GM23338 (cell line): ENCODE measurements around the gene IRS1. TPM values are rescaled to one million over a fixed set of nuclear protein-coding genes. Genes with fewer than 3 reads are reported as not detected.

Experiments
- ATAC-seq: fragments of 200-7000 bp; cut with Tn5 transposase; 3 replicates; pipeline ENCODE4 v1.9.1; 2020
- DNase-seq: peaks from one replicate; pipeline ENCODE4 v3.0.0-alpha.2; 2015; ENCODE audit warnings: low spot score
- H2AFZ ChIP-seq: fragments of 200-600 bp; sonication (generic); 2 replicates; pipeline ENCODE4 v1.8.0; 2016; ENCODE audit warnings: antibody characterized with exemption, mild to moderate bottlenecking, moderate library complexity
- H3F3A ChIP-seq: fragments of 200-600 bp; sonication (generic); replicated peaks from 2 replicates; pipeline ENCODE4 v1.8.0; 2017; ENCODE audit warnings: antibody characterized with exemption, mixed run types, low read depth
- H3K27ac ChIP-seq: fragments of 200-600 bp; sonication (generic); 2 replicates; pipeline ENCODE4 v1.6.1; 2016; ENCODE audit warnings: low read depth
- H3K27me3 ChIP-seq: fragments of 200-600 bp; sonication (generic); 2 replicates; pipeline ENCODE4 v1.8.0; 2016; ENCODE audit warnings: mild to moderate bottlenecking, mixed run types, moderate library complexity; ENCODE audit not compliant: insufficient read depth
- H3K36me3 ChIP-seq: fragments of 200-600 bp; sonication (generic); 2 replicates; pipeline ENCODE4 v1.8.0; 2016; ENCODE audit warnings: mild to moderate bottlenecking; ENCODE audit not compliant: insufficient read depth
- H3K4me1 ChIP-seq: fragments of 200-600 bp; sonication (generic); 2 replicates; pipeline ENCODE4 v1.8.0; 2016; ENCODE audit warnings: mild to moderate bottlenecking, moderate library complexity; ENCODE audit not compliant: insufficient read depth
- H3K4me2 ChIP-seq: fragments of 200-600 bp; sonication (generic); 2 replicates; pipeline ENCODE4 v1.7.1; 2017; ENCODE audit warnings: mixed run types
- H3K4me3 ChIP-seq: fragments of 200-600 bp; sonication (generic); 2 replicates; pipeline ENCODE4 v1.6.1; 2016; ENCODE audit warnings: mixed run types
- H3K79me2 ChIP-seq: fragments of 200-600 bp; sonication (generic); replicated peaks from 2 replicates; pipeline ENCODE4 v1.8.0; 2017; ENCODE audit warnings: mild to moderate bottlenecking; ENCODE audit not compliant: insufficient read depth
- H3K9me2 ChIP-seq: fragments of 200-600 bp; sonication (generic); 2 replicates; pipeline ENCODE4 v1.8.0; 2017; ENCODE audit not compliant: insufficient read depth
- H4K20me1 ChIP-seq: fragments of 200-600 bp; sonication (generic); replicated peaks from 2 replicates; pipeline ENCODE4 v1.8.0; 2017; ENCODE audit warnings: mild to moderate bottlenecking; ENCODE audit not compliant: insufficient read depth
- H3K27ac Mint-ChIP-seq: 2 replicates; pipeline ENCODE4 v1.8.0; 2020; ENCODE audit warnings: inconsistent platforms, mild to moderate bottlenecking, moderate library complexity, mixed read lengths
- H3K27me3 Mint-ChIP-seq: 3 replicates; pipeline ENCODE4 v1.8.0; 2022; ENCODE audit warnings: low read depth, mild to moderate bottlenecking, moderate library complexity, mixed read lengths, inconsistent platforms; ENCODE audit not compliant: insufficient read depth, poor library complexity
- H3K36me3 Mint-ChIP-seq: 3 replicates; pipeline ENCODE4 v1.8.0; 2021; ENCODE audit warnings: low read depth, mild to moderate bottlenecking, inconsistent platforms, moderate library complexity, mixed read lengths
- H3K4me1 Mint-ChIP-seq: 3 replicates; pipeline ENCODE4 v1.8.0; 2020; ENCODE audit warnings: mild to moderate bottlenecking, inconsistent platforms, mixed read lengths
- H3K4me3 Mint-ChIP-seq: 3 replicates; pipeline ENCODE4 v1.8.0; 2021; ENCODE audit warnings: moderate library complexity, mild to moderate bottlenecking, inconsistent platforms, mixed read lengths
- H3K9me3 Mint-ChIP-seq: 3 replicates; pipeline ENCODE4 v1.8.0; 2020; ENCODE audit warnings: moderate library complexity, mild to moderate bottlenecking, inconsistent platforms, mixed read lengths
- CREB1 ChIP-seq: fragments of 250-450 bp; sonication (Bioruptor Pico); IDR thresholded peaks from 2 replicates; pipeline ENCODE4 v1.5.0; 2020; ENCODE audit warnings: low read depth, mild to moderate bottlenecking, moderate library complexity
- EZH2 ChIP-seq: fragments of 200-600 bp; sonication (generic); IDR thresholded peaks from one replicate; pipeline ENCODE4 v1.8.0; 2017; ENCODE audit warnings: antibody characterized with exemption, mild to moderate bottlenecking, low read depth; ENCODE audit not compliant: unreplicated experiment
- EZH2phosphoT487 ChIP-seq: fragments of 200-600 bp; sonication (generic); IDR thresholded peaks from one replicate; pipeline ENCODE4 v1.8.1; 2018; ENCODE audit warnings: antibody characterized with exemption; ENCODE audit not compliant: unreplicated experiment
- JUNB ChIP-seq: IDR thresholded peaks from one replicate; pipeline ENCODE4 v1.6.1; 2016; ENCODE audit warnings: antibody characterized with exemption; ENCODE audit not compliant: unreplicated experiment
- NANOG ChIP-seq: IDR thresholded peaks from 2 replicates; pipeline ENCODE4 v1.6.1; 2016; ENCODE audit warnings: antibody characterized with exemption, borderline replicate concordance
- POLR2AphosphoS5 ChIP-seq: IDR thresholded peaks from 2 replicates; pipeline ENCODE4 v1.6.1; 2016; ENCODE audit warnings: antibody characterized with exemption, low read depth
- STAT1 ChIP-seq: IDR thresholded peaks from one replicate; pipeline ENCODE4 v1.6.1; 2016; ENCODE audit warnings: antibody characterized with exemption; ENCODE audit not compliant: unreplicated experiment
- ZNF114 ChIP-seq: fragments of 250-450 bp; sonication (Bioruptor Pico); IDR thresholded peaks from 2 replicates; pipeline ENCODE4 v1.5.0; 2020; ENCODE audit warnings: mild to moderate bottlenecking, moderate library complexity
- ZNF331 ChIP-seq: fragments of 250-450 bp; sonication (Bioruptor Pico); IDR thresholded peaks from 2 replicates; pipeline ENCODE4 v1.5.0; 2020; ENCODE audit warnings: low read depth, mild to moderate bottlenecking, moderate library complexity
- polyA plus RNA-seq: library from polyadenylated mRNA; unstranded; fragments of >200 nt; fragmentation: Nextera tagmentation; extraction: Ambion mirVana; gene quantifications from 2 replicates; pipeline ENCODE4 v1.2.1, GENCODE V29; 2016
- total RNA-seq: library from RNA; depleted of rRNA; stranded (reverse); fragments of >200 nt; shearing (Covaris generic); gene quantifications from 2 replicates; pipeline ENCODE4 v1.2.3, GENCODE V29; 2014
- TF ChIP-seq, protein P1 (sequence below), 2 experiments: fragments of 200-600 bp in 1 of 2; sonication (generic) in 1 of 2; conservative IDR thresholded peaks; 2 replicates each; pipeline versions ENCODE4 v1.5.1 to v1.6.1; 2016 to 2017; ENCODE audit warnings: antibody characterized with exemption in 2 of 2, low read depth in 2 of 2, mild to moderate bottlenecking in 2 of 2, moderate library complexity in 1 of 2
- TF ChIP-seq, protein P2 (sequence below): IDR thresholded peaks from 2 replicates; pipeline ENCODE4 v1.6.1; 2016; ENCODE audit warnings: antibody characterized with exemption
- TF ChIP-seq, protein P3 (sequence below): IDR thresholded peaks from one replicate; pipeline ENCODE4 v1.6.1; 2018; ENCODE audit warnings: antibody characterized with exemption; ENCODE audit not compliant: unreplicated experiment
- TF ChIP-seq, protein P4 (sequence below): fragments of 250-450 bp; sonication (Bioruptor Pico); IDR thresholded peaks from 2 replicates; pipeline ENCODE4 v1.5.0; 2020; ENCODE audit warnings: mild to moderate bottlenecking, moderate library complexity

The IRS1 gene
- total and polyA plus RNA-seq, 2 experiments from 2014 or later: 6.9 to 26.2 TPM

DNA sequence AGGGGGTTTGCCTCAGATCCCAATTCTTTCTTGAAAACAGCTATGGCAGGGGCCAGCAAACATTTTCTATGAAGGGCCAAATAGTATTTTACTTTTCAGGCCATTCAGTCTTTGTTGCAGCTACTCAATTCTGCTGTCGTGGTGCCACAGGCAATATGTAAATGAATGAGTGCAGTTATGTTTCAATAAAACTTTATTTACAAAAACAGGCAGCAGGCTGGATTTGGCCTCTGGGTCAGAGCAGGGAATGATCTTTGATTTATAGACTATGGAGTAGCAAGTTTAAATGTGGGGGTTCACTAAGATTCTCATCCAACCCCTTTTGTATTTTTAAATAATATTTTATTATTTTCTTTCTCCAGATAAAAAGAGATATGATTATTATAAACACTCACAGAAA is 72.4 kb downstream of the IRS1 start:
- Mint-ChIP-seq H3K27me3 (no peaks in the 10 kb centered on the region), H3K36me3 (no peaks in the 10 kb centered on the region), H3K9me3 (no peaks in the 10 kb centered on the region; the same call in 2 of the 3 replicates), H3K4me3 (no peak overlapping the region), H3K4me1 (peaks cover 13% of the 10 kb centered on the region), H3K27ac (no peak overlapping the region)
- Histone ChIP-seq H3K27ac (no peak overlapping the region), H3K4me2 (no peak overlapping the region), H3K4me3 (no peak overlapping the region), H2AFZ (no peak overlapping the region), H3K9me2 (no peaks in the 10 kb centered on the region), H4K20me1 (no peaks in the 10 kb centered on the region), H3F3A (no peaks in the 10 kb centered on the region), H3K36me3 (no peaks in the 10 kb centered on the region), H3K27me3 (no peaks in the 10 kb centered on the region), H3K79me2 (no peaks in the 10 kb centered on the region), H3K4me1 (0 out of 2 replicates have a peak, but pooled peaks cover 3% of the 10 kb centered on the region)
- no peak for ATAC-seq
- TF ChIP-seq STAT1 (no peak), EZH2phosphoT487 (no peak), EZH2 (no peak), ZNF331 (CRISPR knock-in tag) (no peak), JUNB (no peak), POLR2AphosphoS5 (no peak), NANOG (no peak), ZNF114 (CRISPR knock-in tag) (no peak), CREB1 (CRISPR knock-in tag) (no peak)
- TF ChIP-seq, protein P1, sequence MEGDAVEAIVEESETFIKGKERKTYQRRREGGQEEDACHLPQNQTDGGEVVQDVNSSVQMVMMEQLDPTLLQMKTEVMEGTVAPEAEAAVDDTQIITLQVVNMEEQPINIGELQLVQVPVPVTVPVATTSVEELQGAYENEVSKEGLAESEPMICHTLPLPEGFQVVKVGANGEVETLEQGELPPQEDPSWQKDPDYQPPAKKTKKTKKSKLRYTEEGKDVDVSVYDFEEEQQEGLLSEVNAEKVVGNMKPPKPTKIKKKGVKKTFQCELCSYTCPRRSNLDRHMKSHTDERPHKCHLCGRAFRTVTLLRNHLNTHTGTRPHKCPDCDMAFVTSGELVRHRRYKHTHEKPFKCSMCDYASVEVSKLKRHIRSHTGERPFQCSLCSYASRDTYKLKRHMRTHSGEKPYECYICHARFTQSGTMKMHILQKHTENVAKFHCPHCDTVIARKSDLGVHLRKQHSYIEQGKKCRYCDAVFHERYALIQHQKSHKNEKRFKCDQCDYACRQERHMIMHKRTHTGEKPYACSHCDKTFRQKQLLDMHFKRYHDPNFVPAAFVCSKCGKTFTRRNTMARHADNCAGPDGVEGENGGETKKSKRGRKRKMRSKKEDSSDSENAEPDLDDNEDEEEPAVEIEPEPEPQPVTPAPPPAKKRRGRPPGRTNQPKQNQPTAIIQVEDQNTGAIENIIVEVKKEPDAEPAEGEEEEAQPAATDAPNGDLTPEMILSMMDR (conservative IDR thresholded peaks at IDR 0.05; ENCODE audit: low read depth in 2 of 2): no peak
- TF ChIP-seq, protein P2, sequence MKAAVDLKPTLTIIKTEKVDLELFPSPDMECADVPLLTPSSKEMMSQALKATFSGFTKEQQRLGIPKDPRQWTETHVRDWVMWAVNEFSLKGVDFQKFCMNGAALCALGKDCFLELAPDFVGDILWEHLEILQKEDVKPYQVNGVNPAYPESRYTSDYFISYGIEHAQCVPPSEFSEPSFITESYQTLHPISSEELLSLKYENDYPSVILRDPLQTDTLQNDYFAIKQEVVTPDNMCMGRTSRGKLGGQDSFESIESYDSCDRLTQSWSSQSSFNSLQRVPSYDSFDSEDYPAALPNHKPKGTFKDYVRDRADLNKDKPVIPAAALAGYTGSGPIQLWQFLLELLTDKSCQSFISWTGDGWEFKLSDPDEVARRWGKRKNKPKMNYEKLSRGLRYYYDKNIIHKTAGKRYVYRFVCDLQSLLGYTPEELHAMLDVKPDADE: no peak
- TF ChIP-seq, protein P3, sequence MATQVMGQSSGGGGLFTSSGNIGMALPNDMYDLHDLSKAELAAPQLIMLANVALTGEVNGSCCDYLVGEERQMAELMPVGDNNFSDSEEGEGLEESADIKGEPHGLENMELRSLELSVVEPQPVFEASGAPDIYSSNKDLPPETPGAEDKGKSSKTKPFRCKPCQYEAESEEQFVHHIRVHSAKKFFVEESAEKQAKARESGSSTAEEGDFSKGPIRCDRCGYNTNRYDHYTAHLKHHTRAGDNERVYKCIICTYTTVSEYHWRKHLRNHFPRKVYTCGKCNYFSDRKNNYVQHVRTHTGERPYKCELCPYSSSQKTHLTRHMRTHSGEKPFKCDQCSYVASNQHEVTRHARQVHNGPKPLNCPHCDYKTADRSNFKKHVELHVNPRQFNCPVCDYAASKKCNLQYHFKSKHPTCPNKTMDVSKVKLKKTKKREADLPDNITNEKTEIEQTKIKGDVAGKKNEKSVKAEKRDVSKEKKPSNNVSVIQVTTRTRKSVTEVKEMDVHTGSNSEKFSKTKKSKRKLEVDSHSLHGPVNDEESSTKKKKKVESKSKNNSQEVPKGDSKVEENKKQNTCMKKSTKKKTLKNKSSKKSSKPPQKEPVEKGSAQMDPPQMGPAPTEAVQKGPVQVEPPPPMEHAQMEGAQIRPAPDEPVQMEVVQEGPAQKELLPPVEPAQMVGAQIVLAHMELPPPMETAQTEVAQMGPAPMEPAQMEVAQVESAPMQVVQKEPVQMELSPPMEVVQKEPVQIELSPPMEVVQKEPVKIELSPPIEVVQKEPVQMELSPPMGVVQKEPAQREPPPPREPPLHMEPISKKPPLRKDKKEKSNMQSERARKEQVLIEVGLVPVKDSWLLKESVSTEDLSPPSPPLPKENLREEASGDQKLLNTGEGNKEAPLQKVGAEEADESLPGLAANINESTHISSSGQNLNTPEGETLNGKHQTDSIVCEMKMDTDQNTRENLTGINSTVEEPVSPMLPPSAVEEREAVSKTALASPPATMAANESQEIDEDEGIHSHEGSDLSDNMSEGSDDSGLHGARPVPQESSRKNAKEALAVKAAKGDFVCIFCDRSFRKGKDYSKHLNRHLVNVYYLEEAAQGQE: no peak
- TF ChIP-seq, protein P4, sequence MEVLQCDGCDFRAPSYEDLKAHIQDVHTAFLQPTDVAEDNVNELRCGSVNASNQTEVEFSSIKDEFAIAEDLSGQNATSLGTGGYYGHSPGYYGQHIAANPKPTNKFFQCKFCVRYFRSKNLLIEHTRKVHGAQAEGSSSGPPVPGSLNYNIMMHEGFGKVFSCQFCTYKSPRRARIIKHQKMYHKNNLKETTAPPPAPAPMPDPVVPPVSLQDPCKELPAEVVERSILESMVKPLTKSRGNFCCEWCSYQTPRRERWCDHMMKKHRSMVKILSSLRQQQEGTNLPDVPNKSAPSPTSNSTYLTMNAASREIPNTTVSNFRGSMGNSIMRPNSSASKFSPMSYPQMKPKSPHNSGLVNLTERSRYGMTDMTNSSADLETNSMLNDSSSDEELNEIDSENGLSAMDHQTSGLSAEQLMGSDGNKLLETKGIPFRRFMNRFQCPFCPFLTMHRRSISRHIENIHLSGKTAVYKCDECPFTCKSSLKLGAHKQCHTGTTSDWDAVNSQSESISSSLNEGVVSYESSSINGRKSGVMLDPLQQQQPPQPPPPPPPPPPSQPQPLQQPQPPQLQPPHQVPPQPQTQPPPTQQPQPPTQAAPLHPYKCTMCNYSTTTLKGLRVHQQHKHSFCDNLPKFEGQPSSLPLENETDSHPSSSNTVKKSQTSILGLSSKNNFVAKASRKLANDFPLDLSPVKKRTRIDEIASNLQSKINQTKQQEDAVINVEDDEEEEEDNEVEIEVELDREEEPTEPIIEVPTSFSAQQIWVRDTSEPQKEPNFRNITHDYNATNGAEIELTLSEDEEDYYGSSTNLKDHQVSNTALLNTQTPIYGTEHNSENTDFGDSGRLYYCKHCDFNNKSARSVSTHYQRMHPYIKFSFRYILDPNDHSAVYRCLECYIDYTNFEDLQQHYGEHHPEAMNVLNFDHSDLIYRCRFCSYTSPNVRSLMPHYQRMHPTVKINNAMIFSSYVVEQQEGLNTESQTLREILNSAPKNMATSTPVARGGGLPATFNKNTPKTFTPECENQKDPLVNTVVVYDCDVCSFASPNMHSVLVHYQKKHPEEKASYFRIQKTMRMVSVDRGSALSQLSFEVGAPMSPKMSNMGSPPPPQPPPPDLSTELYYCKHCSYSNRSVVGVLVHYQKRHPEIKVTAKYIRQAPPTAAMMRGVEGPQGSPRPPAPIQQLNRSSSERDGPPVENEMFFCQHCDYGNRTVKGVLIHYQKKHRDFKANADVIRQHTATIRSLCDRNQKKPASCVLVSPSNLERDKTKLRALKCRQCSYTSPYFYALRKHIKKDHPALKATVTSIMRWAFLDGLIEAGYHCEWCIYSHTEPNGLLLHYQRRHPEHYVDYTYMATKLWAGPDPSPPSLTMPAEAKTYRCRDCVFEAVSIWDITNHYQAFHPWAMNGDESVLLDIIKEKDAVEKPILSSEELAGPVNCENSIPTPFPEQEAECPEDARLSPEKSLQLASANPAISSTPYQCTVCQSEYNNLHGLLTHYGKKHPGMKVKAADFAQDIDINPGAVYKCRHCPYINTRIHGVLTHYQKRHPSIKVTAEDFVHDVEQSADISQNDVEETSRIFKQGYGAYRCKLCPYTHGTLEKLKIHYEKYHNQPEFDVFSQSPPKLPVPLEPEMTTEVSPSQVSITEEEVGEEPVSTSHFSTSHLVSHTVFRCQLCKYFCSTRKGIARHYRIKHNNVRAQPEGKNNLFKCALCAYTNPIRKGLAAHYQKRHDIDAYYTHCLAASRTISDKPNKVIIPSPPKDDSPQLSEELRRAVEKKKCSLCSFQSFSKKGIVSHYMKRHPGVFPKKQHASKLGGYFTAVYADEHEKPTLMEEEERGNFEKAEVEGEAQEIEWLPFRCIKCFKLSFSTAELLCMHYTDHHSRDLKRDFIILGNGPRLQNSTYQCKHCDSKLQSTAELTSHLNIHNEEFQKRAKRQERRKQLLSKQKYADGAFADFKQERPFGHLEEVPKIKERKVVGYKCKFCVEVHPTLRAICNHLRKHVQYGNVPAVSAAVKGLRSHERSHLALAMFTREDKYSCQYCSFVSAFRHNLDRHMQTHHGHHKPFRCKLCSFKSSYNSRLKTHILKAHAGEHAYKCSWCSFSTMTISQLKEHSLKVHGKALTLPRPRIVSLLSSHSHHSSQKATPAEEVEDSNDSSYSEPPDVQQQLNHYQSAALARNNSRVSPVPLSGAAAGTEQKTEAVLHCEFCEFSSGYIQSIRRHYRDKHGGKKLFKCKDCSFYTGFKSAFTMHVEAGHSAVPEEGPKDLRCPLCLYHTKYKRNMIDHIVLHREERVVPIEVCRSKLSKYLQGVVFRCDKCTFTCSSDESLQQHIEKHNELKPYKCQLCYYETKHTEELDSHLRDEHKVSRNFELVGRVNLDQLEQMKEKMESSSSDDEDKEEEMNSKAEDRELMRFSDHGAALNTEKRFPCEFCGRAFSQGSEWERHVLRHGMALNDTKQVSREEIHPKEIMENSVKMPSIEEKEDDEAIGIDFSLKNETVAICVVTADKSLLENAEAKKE (CRISPR knock-in tag): no peak
- no peak for DNase-seq
